Stimulated activated CD4-positive, alpha-beta T cell treated with anti-CD3 and anti-CD28 coated beads, TNF-alpha, amount 100 ng/mL, for 1 hour (primary cell): ENCODE measurements around the gene GLRX.

Experiments used
- DNase-seq, 3 donors: peaks; one replicate each; pipeline ENCODE4 v3.0.0-alpha.2; 2020; ENCODE audit warnings: low read depth in 3 of 3, low spot score in 1 of 3

Gene GLRX

DNA sequence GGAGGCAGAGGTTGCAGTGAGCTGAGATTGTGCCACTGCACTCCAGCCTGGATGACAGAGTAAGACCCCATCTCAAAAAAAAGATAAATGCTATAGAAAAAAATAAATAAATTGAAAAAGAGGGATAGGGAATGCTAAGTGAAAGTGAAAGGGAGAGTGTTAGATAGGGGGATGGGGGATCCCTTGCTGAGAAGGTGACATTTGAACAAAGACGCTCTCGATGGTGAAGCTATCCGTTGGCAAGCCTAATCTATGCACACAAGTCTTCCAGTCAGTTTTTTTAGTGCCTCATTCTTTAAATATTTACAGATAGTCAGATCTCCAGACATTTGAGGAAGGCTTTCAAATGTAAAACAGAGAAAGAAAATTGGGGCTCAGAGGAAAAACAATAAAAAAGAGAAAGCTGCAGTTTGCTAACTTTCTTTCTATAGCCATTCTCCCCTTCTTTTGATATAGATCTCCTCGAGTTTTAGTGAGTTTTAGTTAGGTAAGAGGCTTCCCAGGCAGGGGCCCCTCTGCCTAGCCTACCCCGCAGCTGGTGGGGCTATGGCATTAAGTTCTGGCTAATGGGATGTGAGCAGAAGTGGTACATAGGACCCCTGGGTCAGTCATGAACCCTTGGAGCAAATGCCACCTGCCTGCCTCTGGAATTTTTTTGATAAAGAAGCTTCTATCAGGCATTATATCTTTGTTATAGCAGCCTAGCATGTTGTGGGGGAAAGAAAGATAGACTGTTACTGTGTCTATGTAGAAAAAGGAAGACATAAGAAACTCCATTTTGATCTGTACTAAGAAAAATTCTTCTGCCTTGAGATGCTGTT, 12.0 kb downstream of the GLRX start:
- DNase-seq, result no peak

DNA sequence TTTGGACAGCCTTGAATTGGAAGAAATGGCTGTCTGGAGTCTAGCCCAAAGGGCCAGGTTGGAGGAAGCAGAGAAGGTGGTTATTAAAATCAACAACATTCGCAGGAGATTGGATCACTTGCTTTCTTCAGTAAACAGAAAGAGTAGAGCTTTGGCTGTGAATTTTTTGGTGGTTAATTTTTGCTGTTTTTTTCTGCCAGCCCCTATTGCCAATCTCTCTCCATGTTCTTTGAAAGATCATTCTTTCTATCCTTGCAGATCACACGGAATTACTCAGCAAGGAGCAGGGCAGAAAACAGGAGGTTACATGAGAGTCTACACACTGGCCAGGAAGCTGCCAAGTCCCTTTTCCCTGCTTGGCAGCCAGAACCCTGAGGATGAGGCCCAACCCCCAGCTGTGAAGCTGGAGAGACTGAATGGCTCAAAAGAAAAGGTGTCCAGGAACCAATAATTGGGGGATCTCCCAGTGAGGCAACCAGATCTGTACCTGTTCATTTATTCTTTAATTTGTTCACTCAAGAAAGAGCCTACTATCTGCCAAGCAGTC, 13.0 kb downstream of the GLRX start:
- no peak for DNase-seq

DNA sequence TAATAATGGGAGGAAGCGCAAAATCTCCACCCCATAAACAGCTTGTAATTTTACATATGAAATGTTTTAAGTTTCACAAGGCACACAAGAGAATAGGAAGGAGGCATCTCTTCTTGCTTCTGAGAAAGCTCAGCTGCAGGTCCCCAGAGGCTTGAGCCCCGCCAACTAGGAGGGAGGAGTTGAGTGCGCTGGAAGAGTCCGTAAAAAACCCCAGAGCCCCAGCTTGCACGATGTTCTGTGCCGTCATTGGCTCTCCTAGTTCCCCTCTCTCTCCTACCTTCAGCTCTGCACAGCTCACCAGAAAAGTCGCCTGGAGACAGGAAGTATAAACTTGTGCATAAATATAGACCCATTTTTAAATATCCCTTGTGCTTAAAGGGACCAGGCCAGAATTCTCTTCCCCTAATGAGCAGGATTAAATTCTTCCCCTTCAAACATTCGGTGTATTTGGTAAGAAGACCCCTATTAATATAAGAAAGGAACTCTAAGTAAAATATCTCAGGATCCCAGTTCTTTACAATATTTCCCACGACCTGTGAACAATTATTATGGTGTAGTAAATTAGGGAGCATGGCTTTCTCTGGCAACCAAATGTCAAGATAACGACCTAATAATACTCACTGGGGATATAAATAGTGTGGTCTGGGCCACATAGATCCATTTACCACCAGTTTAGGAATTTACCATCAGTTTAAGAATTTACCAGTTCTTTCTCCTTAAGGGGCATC, 13.7 kb downstream of the GLRX start:
- peak; percentile 42 to 58 (median 53) for DNase-seq

DNA sequence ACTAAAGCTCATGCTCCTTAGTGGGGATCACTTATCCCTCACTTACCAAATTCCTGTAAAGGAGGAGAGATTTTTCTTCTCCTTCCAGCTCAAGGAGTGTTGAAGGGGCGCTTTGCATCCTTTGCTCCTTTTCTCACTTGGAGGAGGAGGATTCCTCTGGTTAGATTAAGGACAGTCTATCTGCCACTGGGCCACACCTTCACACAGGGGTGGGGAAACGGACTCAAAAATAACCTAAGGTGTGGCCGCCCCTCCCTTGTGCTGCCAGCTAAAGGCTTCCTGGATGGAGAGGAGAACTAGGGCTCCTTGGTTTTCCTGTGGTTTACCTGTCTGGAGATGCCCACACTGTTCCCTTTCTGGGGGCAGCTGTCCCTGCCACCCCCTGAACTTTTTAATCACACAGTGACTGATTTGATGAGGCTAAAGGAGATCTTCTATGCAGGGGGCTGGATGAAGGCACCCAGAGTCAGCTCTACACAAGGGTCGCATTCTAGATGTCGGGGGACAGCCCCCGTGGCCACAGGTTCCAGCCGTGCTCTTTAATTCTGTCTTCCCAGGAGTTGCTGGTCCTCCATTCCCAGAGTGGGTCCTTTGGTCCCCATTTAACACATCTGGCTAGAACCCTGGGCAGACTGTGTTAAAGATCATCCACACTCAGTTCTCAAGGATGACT, 14.4 kb downstream of the GLRX start:
- DNase-seq, result no peak

DNA sequence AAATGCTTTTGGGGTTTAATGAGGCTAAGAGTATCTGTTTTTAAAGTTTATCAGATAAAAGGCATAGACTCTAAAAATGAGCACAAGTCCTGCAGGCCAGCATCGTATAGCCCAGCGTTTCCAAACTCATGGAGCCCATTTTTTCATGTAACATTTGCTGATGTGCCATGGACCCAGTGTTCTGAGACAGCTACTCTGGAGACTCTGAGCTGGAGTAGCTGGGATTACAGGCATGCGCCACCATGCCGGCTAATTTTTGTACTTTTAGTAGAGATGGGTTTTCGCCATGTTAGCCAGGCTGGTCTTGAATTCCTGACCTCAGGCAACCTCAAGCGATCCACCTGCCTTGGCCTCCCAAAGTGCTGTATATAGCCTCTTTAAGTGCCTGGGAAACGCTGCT, 15.8 kb downstream of the GLRX start:
- DNase-seq, result no peak

DNA sequence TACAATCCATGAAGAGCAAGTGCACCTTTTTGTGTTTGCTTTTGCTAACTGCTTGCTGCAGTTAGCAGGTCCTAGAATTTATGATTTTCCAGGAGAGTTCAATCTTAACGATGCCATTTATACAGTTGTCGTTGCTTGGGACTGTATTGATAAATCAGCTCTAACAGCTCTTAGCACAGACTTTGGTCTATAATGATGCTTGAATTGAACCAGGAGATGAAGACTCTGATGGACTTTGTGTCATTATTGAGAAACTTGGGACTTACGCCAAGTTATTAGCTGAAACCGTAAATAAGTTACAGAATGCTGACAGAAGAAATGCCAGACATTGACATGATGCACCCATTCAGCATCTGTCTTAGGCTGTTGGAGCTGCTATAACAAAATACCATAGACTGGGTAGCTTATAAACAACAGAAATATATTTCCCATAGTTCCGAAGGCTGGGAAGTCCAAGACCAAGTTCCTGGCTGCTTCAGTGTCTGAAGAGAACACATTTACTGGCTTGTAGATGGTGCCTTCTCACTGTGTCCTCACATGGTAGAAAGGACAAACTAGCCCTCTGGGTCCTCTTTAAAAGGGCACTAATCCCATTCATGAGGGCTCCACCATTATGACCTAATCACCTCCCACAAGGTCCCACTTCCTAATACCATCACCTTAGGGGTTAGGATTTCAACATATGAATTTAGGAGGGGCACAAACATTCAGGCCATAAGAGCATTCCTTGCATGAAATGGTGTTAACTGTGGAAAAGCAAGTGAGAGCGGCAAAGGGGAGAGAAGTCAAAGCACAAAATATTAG, 17.6 kb downstream of the GLRX start:
- DNase-seq, result no peak

DNA sequence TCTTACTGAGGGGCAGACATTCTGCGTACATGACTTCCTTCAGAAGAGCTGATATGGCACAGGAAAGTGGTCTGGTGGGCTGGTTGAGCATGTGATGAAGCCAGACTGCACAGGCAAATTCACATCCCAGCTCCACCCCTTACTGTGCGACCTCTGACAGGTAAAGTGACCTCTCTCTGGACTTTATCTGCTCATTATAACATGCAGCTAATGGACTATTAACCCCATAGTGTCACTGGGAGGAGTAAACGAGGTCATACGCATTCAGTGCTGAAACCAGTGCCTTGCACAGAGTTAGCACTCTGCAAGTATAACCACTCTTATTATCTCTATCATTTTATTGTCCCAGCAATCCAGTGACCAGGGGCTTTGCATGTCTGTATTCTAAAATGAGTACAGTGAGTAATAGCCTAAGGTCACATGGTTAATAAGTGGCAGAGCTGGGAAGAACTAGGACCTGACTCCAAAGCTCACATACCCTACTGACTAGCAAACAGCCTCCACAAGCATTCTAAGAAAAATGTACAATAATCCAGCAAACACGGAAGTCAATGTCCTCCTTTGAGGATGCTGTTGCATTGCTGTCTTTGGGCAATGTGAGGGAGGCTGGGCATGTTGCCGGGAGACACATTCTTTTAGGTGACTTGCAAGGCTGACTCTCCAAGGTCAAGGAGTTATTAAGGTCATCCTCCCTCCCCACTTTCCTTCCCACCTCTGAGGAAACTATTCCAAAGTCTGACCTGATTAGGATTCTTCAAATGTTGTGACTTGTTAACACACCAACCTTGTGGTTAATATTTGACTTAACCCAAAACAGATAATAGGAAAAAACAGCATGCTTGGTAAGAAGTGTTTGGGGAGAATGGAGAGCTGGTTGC, 19.0 kb downstream of the GLRX start:
- no peak for DNase-seq

DNA sequence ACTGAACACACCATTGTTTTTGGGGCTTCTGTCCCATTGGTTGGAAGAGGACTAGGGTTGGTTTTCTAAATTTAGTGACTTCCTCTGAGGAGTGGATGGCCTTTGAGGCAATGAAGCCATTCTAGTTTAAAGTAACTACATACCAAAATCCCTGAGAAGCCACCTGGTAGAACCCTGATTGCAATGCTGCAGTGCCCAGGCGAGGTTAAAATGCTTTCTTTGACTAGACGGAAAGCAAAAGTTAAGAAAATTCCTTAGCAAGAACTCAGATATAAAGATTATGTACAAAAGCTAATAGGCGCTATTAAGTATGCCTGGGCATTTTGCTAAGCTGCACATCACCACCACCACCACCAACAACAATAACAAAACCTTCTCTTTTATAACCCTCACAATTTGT, 20.6 kb downstream of the GLRX start:
- no peak for DNase-seq

DNA sequence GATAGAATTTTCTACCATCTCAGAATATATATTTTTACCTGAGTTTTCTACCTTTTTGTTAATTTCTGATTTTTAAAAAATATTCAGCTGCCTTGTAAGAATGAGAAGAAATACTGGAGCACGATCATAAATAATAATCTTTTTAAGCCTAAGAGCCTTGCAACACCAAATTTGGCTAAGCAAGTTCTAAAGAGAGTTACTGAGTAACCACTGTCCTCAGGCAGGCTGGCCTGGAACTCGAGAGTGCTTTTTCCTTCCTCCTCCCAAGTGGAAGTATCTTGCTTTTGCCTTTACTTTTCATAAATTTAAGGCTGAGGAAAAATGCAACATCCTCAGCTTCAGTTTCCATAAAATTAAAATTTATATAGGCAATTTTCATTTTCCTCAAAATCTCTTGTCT, 21.0 kb downstream of the GLRX start:
- no peak for DNase-seq

DNA sequence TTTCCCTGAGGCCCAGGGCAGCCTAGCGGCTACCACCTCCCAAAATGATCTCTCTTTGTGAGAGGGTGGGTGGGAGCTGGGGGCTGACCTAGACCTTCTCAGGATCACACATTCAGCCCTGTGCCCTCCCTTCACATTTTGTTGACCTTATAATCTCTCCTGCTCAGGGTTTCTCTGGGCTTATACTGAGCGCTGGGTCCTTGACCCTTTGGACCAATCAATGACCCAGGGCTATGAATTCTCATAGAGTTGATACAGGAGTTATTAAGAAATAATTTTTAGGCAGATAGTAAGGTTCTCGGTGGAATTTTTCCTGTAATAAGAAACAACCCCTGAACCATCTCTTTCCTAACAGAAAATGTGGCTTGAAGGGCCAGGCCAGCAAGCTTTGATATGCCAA, 22.0 kb downstream of the GLRX start:
- no peak for DNase-seq

DNA sequence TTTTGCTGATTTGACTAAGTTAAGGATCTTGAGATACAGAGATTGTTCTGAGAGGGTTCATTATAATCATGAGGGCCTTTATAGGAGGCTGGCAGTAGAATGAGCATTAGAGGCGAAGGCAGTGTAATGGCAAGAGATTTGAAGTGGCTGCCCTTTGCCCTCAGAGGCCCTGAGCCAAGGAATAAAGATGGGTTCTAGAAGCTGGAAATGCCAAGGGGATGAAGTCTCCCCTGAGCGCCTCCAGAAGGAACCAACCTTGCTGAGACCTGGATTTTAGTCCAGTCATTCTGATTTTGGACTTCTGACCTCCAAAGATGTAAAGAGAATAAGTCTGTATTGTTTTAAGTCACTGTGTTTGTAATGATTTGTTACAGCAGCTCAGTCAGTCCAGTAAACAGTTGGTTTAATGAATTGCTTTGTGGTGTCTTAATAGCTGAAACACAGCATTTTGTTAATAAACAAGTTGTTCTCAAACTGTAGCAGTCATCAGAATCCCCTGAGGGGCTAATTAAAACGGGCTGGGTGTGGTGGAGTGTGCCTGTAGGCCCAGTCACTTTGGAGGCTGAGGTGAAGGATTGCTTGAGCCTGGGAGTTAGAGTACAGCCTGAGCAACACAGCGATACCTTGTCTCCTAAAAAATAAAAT, 23.2 kb downstream of the GLRX start:
- no peak for DNase-seq

DNA sequence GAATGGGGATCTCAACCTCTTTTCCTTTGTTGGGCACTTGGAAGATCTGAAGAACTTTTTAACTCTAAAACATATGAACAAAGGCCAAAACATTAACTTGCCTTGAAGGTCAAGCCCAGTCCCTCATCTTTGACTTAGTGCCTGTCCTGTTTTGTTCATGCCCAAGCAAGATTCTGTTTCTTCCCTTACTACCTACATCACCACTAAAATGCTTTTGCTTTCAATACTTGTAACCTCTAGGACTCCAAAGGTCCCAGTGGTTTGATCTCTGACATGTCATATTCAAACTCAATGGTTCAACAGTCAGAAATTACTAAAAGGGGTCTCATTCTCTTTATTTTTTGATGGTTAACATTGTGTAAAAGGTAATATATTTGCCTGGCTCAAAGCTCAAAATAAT, 24.0 kb downstream of the GLRX start:
- no peak for DNase-seq

DNA sequence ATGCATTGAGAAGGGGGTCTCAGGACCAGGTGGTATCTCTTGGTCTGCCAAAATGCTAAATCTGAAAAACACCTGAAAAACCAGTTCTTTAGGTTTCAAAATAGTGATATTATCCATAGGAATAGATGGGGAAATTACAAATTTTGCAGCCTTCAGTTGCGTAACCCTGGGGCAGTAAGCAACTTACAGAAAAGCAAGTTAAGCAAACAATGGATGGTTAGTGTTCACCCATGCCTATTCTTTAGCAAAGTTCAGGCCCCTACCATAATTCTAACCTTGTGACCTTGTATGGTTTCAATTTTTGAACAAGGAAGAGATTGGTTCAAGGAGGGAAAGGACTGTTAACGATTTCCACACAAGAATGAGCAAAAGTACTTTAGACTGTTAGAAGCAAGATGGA, 24.5 kb downstream of the GLRX start:
- no peak for DNase-seq

DNA sequence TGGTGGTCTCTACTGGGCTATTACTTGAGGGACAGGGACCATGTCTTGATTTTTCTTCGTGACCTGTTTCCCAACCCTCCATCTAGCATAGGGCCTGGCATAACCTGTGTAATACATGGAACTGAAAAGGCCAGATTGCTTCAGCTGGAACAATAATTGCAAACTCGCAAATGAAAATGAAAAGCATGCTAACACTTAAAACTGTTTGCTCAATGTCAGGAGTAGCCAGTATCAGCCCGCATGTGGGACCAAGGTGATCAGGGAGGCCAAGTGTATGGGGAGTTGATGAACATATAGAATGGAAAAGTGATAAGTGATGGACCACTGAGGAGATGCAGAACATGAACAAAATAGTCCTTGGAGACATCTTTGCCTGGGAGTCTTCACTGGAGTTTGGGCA, 25.2 kb downstream of the GLRX start:
- DNase-seq, result no peak

DNA sequence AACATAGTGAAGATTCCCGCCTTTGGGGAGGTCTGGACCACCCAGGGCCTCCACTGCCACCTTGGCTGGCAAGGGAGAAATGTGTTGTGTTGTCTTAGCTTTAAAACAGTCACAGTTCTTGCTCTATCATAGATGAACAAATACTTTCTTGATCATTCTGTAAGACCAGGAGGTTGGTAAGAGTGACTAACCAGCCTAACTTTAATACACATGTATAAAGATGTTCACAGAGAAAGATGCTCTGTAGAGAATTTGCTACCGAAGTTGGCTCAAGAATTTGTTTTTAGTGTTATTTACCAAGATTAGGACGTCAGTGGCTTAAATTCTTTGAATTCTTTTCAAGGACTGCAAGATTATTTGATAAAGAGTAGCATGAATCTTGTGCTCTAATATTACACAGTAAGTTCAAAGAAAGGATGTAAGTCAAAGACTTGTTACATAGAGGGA, 28.4 kb downstream of the GLRX start:
- DNase-seq, result no peak

DNA sequence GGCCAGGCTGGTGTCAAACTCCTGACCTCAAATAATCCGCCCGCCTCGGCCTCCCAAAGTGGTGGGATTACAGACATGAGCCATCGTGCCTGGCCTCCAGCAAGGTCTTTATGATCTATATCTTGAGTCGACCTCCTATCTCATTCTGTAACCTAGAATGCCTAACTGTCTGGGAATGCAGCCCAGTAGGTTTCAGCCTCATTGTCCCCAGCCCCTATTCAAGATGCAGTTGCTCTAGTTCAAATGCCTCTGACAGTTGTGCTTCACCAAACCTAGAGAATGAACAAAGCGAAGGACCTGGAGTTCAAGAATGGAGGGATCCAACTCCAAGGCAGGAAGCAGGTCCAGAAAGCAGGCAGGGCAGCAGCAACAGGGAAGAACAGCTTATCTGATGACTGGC, 30.8 kb downstream of the GLRX start:
- no peak for DNase-seq

DNA sequence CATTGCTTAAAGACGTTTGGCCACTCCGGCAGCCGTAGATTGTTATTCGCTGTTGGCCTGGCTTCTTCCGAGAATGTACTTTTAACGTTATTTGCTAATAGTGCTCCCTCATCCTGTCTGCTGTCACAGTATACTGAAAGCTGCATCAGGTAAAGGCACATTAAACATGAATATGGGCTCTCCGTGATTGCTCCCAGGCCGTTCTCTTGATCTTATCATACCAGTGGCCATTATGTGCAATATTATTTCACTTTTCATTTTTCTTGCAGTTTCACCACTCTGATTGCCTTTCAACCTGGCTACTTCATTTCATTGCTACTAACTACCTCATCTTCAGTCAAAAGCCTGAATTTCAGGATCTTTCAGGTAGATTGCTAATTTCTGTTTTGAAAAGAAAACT, 34.0 kb downstream of the GLRX start:
- DNase-seq, result no peak

DNA sequence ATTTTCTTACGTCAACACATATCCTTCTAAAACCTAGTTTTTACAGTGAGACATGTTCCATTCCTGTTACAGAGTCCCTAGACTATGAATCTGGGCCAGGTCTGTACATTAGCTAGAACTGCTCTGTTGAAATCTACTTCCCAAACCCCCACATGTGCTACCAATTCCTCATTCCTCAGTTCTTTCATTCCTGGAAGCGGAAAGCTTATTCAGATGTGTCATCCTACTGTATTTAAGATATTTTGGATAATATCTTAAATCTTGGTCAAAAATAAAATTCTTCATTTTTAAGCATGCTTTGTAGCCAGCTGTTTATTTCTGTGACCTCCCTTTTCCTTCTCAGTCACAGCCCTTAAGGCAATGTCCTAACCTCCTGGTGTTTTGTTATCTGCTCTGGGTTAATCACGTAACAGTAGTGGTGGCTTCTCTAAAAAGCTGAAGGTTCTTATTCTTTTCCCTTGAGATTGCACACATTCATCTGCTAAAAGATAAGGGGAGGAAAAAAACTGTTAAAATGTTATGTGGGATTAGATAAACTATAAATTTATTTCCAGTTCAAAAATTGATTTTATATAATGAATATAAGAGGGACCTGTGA, 35.6 kb downstream of the GLRX start:
- no peak for DNase-seq
